CD14-positive monocyte (primary cell): ENCODE results near the gene DRAP1. TPM values are rescaled to one million over a fixed set of nuclear protein-coding genes. Genes with fewer than 3 reads are reported as not detected.

ENCODE experiments used
- DNase-seq, 3 donors: peaks; one replicate each; pipeline ENCODE4 v3.0.0-alpha.2; 2011 to 2022
- H2AFZ ChIP-seq: 2 replicates; pipeline ENCODE4 v1.6.0; 2012; ENCODE audit warnings: mild to moderate bottlenecking, low read depth, low read length, inconsistent platforms; ENCODE audit not compliant: insufficient read depth, poor library complexity, severe bottlenecking
- H3K27ac ChIP-seq, 2 donors: 1 replicate in 1 of 2; 2 replicates in 1 of 2; pipeline ENCODE4 v1.5.1; 2012 to 2013; ENCODE audit warnings: low read length in 2 of 2, control low read depth in 1 of 2, inconsistent platforms in 1 of 2, low read depth in 1 of 2, mild to moderate bottlenecking in 1 of 2
- H3K27me3 ChIP-seq, 2 donors: one replicate each; pipeline versions ENCODE4 v1.6.0 to v1.6.1; 2011 to 2013; ENCODE audit warnings: low read length in 2 of 2; ENCODE audit not compliant: control insufficient read depth in 2 of 2, insufficient read depth in 2 of 2
- H3K36me3 ChIP-seq, 2 donors: replicated peaks in 1 of 2; 1 replicate in 1 of 2; 2 replicates in 1 of 2; pipeline versions ENCODE4 v1.5.1 to v1.6.1; 2012 to 2013; ENCODE audit warnings: low read length in 2 of 2, control low read depth in 1 of 2, inconsistent platforms in 1 of 2, mild to moderate bottlenecking in 1 of 2; ENCODE audit not compliant: insufficient read depth in 2 of 2, control insufficient read depth in 1 of 2
- H3K4me1 ChIP-seq, 2 donors: 1 replicate in 1 of 2; 2 replicates in 1 of 2; pipeline versions ENCODE4 v1.5.1 to v1.6.1; 2012 to 2013; ENCODE audit warnings: low read length in 2 of 2, control low read depth in 1 of 2, inconsistent platforms in 1 of 2, mild to moderate bottlenecking in 1 of 2, moderate library complexity in 1 of 2; ENCODE audit not compliant: insufficient read depth in 2 of 2, control insufficient read depth in 1 of 2
- H3K4me2 ChIP-seq: replicated peaks from 2 replicates; pipeline ENCODE3; 2012; ENCODE audit warnings: low read length, moderate library complexity, mild to moderate bottlenecking; ENCODE audit not compliant: poor library complexity, severe bottlenecking; ENCODE audit errors: extremely low read depth
- H3K4me3 ChIP-seq, 3 experiments: fragments of 200-600 bp in 1 of 3; sonication (generic) in 1 of 3; replicated peaks in 1 of 3; 1 replicate in 2 of 3; 2 replicates in 1 of 3; pipeline ENCODE4 v1.5.1; 2011 to 2013; ENCODE audit warnings: low read length in 3 of 3, mild to moderate bottlenecking in 3 of 3, control low read depth in 2 of 3, low read depth in 2 of 3, inconsistent platforms in 1 of 3, moderate library complexity in 1 of 3
- H3K79me2 ChIP-seq: 2 replicates; pipeline ENCODE4 v1.6.0; 2012; ENCODE audit warnings: mild to moderate bottlenecking, control low read depth, inconsistent platforms, low read length, moderate library complexity; ENCODE audit not compliant: insufficient read depth
- H3K9ac ChIP-seq: 2 replicates; pipeline ENCODE4 v1.6.0; 2017; ENCODE audit warnings: low read length, mild to moderate bottlenecking; ENCODE audit not compliant: insufficient read depth, poor library complexity, severe bottlenecking
- H3K9me3 ChIP-seq, 2 donors: replicated peaks in 1 of 2; 1 replicate in 1 of 2; 2 replicates in 1 of 2; pipeline versions ENCODE4 v1.5.1 to v1.6.1; 2012 to 2013; ENCODE audit warnings: low read length in 2 of 2, control low read depth in 1 of 2; ENCODE audit not compliant: control insufficient read depth in 1 of 2, insufficient read depth in 1 of 2
- H4K20me1 ChIP-seq: 2 replicates; pipeline ENCODE4 v1.6.0; 2012; ENCODE audit warnings: mild to moderate bottlenecking, low read length, control low read depth, moderate library complexity; ENCODE audit not compliant: insufficient read depth
- H3K27ac Mint-ChIP-seq, 7 donors: one replicate each; pipeline ENCODE4 v1.8.0; 2020; ENCODE audit warnings: mild to moderate bottlenecking in 7 of 7, mixed read lengths in 7 of 7, moderate library complexity in 6 of 7, inconsistent platforms in 2 of 7
- H3K27me3 Mint-ChIP-seq, 3 donors: one replicate each; pipeline ENCODE4 v1.8.0; 2021 to 2022; ENCODE audit warnings: low read depth in 3 of 3, mild to moderate bottlenecking in 3 of 3, mixed read lengths in 3 of 3, moderate library complexity in 3 of 3, inconsistent platforms in 1 of 3
- H3K36me3 Mint-ChIP-seq, 2 donors: one replicate each; pipeline ENCODE4 v1.8.0; 2020; ENCODE audit warnings: mixed read lengths in 2 of 2, inconsistent platforms in 1 of 2, mild to moderate bottlenecking in 1 of 2
- H3K4me1 Mint-ChIP-seq: one replicate; pipeline ENCODE4 v1.8.0; 2020; ENCODE audit warnings: mild to moderate bottlenecking, mixed read lengths
- H3K4me3 Mint-ChIP-seq, 2 donors: one replicate each; pipeline ENCODE4 v1.8.0; 2020; ENCODE audit warnings: mild to moderate bottlenecking in 2 of 2, mixed read lengths in 2 of 2, moderate library complexity in 1 of 2
- H3K9me3 Mint-ChIP-seq, 7 donors: one replicate each; pipeline ENCODE4 v1.8.0; 2020 to 2022; ENCODE audit warnings: mixed read lengths in 7 of 7, mild to moderate bottlenecking in 6 of 7, moderate library complexity in 6 of 7, inconsistent platforms in 2 of 7
- WGBS: methylation state at CpG from one replicate; pipeline ENCODE4 v1.1.5; 2013; ENCODE audit warnings: missing lambda C conversion rate; ENCODE audit not compliant: insufficient coverage; 5-methylcytosine and 5-hydroxymethylcytosine counted together
- intact Hi-C, 2 donors: fragments of 100-400 bp; cut with micrococcal nuclease; formaldehyde crosslinking; loops; one replicate each; pipeline versions ENCODE4 v1.15.0 to v1.15.1; 2023
- polyA plus RNA-seq, 3 donors: library from polyadenylated mRNA; depleted of rRNA in 1 of 3; unstranded in 2 of 3; stranded (reverse) in 1 of 3; fragments of 300-500 nt in 2 of 3; fragments of >200 nt in 1 of 3; fragmentation: Illumina TruSeq in 2 of 3; gene quantifications; 1 replicate in 2 of 3; 2 replicates in 1 of 3; pipeline ENCODE4 v1.2.3, GENCODE V29; 2012 to 2021
- TF ChIP-seq, protein P1 (sequence below): fragments of 200-600 bp; IDR thresholded peaks from one replicate; pipeline ENCODE4 v1.8.0; 2022; ENCODE audit warnings: antibody characterized with exemption, mild to moderate bottlenecking

Gene DRAP1
- polyA plus RNA-seq, 3 donors: 68.3 to 97.2 (median 72.1) TPM

DNA sequence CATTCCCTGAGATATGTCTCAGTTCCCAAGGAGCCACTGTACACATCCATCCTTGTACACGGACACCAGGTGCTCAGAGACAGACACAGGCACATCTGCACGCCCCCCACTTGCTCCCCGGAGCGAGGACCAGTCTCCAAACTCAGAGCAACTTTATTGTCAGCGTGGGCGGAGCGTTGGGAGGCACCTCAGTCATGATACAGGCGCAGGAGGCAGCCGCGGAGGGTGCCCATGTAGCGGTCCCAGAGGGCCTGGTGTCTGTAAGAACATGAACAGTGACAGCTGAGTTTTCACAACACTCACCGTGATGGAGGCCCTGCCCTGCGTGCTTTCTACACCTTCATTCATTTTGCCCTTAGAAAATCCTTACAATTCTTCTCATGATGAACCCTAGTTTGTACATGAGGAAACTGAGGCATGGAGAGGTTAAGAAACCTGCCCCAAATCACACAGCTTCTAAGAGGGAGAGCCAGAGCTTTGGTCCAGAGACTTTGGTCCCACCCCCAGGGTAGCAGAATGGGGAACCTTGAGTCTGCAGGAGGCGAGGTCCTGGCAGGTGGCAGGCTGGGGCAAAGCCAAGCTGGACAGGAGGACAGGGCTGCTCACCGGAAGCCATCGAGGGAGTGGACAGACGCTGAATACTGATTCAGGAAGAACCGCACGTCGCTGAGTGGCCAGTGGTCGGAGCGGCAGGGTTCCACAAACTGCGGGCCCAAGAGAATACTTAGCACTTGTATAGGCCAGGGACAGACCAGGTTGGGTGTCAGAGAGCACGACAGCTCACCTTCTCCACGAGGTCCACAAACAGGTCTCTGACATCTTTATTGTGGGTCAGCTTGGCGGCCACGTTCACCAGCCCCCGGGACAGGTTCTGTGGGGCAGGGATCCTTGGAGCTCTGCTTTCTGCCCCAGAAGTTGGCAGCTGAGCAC, 35.2 kb upstream of the DRAP1 start:
- peaks cover 36 to 46% of the 10 kb centered on the region in 2 donors for H3K36me3 ChIP-seq
- Mint-ChIP-seq H3K9me3 (peaks cover 0 to 2% (median 0%) of the 10 kb centered on the region in 7 donors), H3K4me1 (peaks cover 42% of the 10 kb centered on the region), H3K4me3 (no peak overlapping the region), H3K27me3 (no peaks in the 10 kb centered on the region), H3K27ac (peak overlapping the region in 5 of 7 donors; percentile 54 to 79 (median 71)), H3K36me3 (peaks cover 44 to 56% of the 10 kb centered on the region in 2 donors)
- peaks cover 28 to 49% of the 10 kb centered on the region in 2 donors for H3K4me1 ChIP-seq
- peaks cover 22% of the 10 kb centered on the region for H3K79me2 ChIP-seq
- H3K27ac ChIP-seq: no peak overlapping the region
- H2AFZ ChIP-seq: no peak overlapping the region
- no peak for DNase-seq
- H4K20me1 ChIP-seq: peaks cover 15% of the 10 kb centered on the region
- no peak overlapping the region for H3K9ac ChIP-seq
- H3K27me3 ChIP-seq: no peaks in the 10 kb centered on the region
- no peaks in the 10 kb centered on the region for H3K9me3 ChIP-seq
- TF ChIP-seq, protein P1, sequence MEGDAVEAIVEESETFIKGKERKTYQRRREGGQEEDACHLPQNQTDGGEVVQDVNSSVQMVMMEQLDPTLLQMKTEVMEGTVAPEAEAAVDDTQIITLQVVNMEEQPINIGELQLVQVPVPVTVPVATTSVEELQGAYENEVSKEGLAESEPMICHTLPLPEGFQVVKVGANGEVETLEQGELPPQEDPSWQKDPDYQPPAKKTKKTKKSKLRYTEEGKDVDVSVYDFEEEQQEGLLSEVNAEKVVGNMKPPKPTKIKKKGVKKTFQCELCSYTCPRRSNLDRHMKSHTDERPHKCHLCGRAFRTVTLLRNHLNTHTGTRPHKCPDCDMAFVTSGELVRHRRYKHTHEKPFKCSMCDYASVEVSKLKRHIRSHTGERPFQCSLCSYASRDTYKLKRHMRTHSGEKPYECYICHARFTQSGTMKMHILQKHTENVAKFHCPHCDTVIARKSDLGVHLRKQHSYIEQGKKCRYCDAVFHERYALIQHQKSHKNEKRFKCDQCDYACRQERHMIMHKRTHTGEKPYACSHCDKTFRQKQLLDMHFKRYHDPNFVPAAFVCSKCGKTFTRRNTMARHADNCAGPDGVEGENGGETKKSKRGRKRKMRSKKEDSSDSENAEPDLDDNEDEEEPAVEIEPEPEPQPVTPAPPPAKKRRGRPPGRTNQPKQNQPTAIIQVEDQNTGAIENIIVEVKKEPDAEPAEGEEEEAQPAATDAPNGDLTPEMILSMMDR: no peak
- intact Hi-C loops: loop anchor here (1.0 to 5.0 kb wide), 2 partner anchors 103 to 105 kb away; no protein-coding TSS in a partner anchor
- no peak overlapping the region for H3K4me3 ChIP-seq
- H3K4me2 ChIP-seq: no peak overlapping the region
- 93% methylated on average over 22 of the region's 28 CpGs for WGBS

DNA sequence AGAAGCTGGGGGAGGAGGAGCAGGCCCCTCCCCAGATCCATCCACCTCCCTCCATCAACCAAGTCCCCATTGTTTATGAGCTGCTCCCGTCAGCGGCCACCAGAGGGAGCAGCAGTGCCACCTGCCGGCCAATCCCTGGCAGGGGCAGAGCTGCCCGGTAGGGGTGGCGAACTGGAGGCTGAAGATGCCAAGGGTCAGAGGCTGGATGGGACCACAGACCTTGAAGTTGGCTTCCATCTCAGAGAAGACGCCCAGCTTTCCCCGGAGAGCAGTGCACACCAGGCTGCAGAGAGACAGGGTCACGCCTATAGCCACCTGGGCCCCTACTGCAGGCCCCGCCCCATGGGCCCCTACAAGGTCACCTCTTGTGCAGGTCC, 34.5 kb upstream of the DRAP1 start:
- no peak overlapping the region for H3K4me3 Mint-ChIP-seq
- H3K4me1 Mint-ChIP-seq: peaks cover 42% of the 10 kb centered on the region
- H3K4me3 ChIP-seq: no peak overlapping the region
- H3K9me3 Mint-ChIP-seq: peaks cover 0 to 2% (median 0%) of the 10 kb centered on the region in 7 donors
- peak; percentile 79 to 83 (median 82) for DNase-seq
- intact Hi-C loops: loop anchor here (1.0 to 5.0 kb wide), 4 partner anchors 38 to 105 kb away; no protein-coding TSS in a partner anchor
- no peaks in the 10 kb centered on the region for H3K27me3 ChIP-seq
- H3K27me3 Mint-ChIP-seq: peaks cover 0 to under 1% (median 0%) of the 10 kb centered on the region in 3 donors
- TF ChIP-seq, protein P1: peak; percentile 98
- no peaks in the 10 kb centered on the region for H3K9me3 ChIP-seq
- H3K27ac ChIP-seq: no peak overlapping the region
- peaks cover 44 to 56% of the 10 kb centered on the region in 2 donors for H3K36me3 Mint-ChIP-seq
- peaks cover 30 to 49% of the 10 kb centered on the region in 2 donors for H3K4me1 ChIP-seq
- H4K20me1 ChIP-seq: peaks cover 15% of the 10 kb centered on the region
- no peak overlapping the region for H2AFZ ChIP-seq
- no peak overlapping the region for H3K4me2 ChIP-seq
- no peak overlapping the region for H3K9ac ChIP-seq
- H3K36me3 ChIP-seq: peaks cover 36 to 46% of the 10 kb centered on the region in 2 donors
- 54% methylated on average over 4 of the region's 9 CpGs for WGBS
- H3K27ac Mint-ChIP-seq: peak overlapping the region in 6 of 7 donors; percentile 56 to 79 (median 70)
- H3K79me2 ChIP-seq: peaks cover 22% of the 10 kb centered on the region
